GM19452 (cell line): ENCODE data around the gene TXNDC17.
"Not testable (repeated sequence)": the region's sequence is repeated elsewhere in the genome, so short reads cannot be mapped to it uniquely, and the experiment has no call there.

Experiments
- ATAC-seq: cut with Tn5 transposase; IDR thresholded peaks from one replicate; pipeline ENCODE4 v1.9.1; 2021; ENCODE audit not compliant: unreplicated experiment

Gene TXNDC17

GRCh38 chr17:6682339-6682738 is 41.5 kb downstream of the TXNDC17 start:
- ATAC-seq, result no peak

- ATAC-seq, result no peak
These were observed 42.3 kb downstream of the TXNDC17 start for GRCh38 chr17:6683081-6683684.

GRCh38 chr17:6683730-6684459 is 43.0 kb downstream of the TXNDC17 start:
- ATAC-seq, result no peak

GRCh38 chr17:6684460-6684783 is 43.6 kb downstream of the TXNDC17 start:
- no peak for ATAC-seq

GRCh38 chr17:6684881-6685767 is 44.3 kb downstream of the TXNDC17 start:
- no peak for ATAC-seq

GRCh38 chr17:6686026-6686425 is 45.2 kb downstream of the TXNDC17 start:
- ATAC-seq, result no peak

GRCh38 chr17:6688944-6689343 is 48.1 kb downstream of the TXNDC17 start:
- no peak for ATAC-seq

- ATAC-seq, result no peak
These were observed 49.8 kb downstream of the TXNDC17 start for GRCh38 chr17:6690641-6691040.

GRCh38 chr17:6691546-6691945 is 50.7 kb downstream of the TXNDC17 start:
- no peak for ATAC-seq

GRCh38 chr17:6691958-6692357 is 51.1 kb downstream of the TXNDC17 start:
- not testable (repeated sequence) for ATAC-seq
